ENCODE data around the gene ADAM17. TPM values are rescaled to one million over a fixed set of nuclear protein-coding genes. Genes with fewer than 3 reads are reported as not detected.
"Not testable (repeated sequence)": the region's sequence is repeated elsewhere in the genome, so short reads cannot be mapped to it uniquely, and the experiment has no call there.

The ADAM17 gene
- total RNA-seq, 4 donors from 2014 or later = 26.9 to 39.4 (median 31.3) TPM

DNA sequence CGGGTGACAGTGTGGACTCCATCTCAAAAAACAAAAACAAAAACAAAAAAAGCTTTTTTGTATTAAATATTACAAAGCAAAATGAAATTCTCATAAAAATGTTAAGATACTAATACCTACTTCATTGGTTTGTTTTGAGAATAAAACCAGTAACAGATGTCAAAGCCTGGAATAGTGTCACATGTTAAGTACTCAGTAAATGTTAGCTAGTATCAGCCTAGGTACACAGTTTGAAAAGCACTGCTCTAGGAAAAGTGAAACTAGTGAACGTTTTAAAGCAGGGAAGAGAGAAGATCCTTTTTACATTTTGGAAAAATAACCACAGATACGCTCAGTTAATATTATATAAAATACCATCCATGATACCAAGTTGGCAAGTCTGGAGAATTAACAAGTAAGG, 37.1 kb upstream of the ADAM17 start:
- Histone ChIP-seq H3K27ac (no peak overlapping the region), H3K9me3 (no peaks in the 10 kb centered on the region), H3K4me1 (peaks cover 28 to 30% of the 10 kb centered on the region in 2 donors), H3K4me3 (replicated peaks in 1 of 3) (no peak overlapping the region), H3K36me3 (peaks cover 0 to 3% of the 10 kb centered on the region in 2 donors), H3K27me3 (no peaks in the 10 kb centered on the region)
- intact Hi-C loops (cut with DNase I) = no loop called here
- TF ChIP-seq, protein P1, sequence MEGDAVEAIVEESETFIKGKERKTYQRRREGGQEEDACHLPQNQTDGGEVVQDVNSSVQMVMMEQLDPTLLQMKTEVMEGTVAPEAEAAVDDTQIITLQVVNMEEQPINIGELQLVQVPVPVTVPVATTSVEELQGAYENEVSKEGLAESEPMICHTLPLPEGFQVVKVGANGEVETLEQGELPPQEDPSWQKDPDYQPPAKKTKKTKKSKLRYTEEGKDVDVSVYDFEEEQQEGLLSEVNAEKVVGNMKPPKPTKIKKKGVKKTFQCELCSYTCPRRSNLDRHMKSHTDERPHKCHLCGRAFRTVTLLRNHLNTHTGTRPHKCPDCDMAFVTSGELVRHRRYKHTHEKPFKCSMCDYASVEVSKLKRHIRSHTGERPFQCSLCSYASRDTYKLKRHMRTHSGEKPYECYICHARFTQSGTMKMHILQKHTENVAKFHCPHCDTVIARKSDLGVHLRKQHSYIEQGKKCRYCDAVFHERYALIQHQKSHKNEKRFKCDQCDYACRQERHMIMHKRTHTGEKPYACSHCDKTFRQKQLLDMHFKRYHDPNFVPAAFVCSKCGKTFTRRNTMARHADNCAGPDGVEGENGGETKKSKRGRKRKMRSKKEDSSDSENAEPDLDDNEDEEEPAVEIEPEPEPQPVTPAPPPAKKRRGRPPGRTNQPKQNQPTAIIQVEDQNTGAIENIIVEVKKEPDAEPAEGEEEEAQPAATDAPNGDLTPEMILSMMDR (IDR thresholded peaks at IDR 0.05) = no peak
- TF ChIP-seq POLR2A (IDR thresholded peaks at IDR 0.05) = no peak
- no peak for DNase-seq
- WGBS, 2 donors = 73% methylated on average over 3 of the region's 3 CpGs

GRCh38 chr2:9590641-9591040, 35.0 kb upstream of the ADAM17 start:
- Histone ChIP-seq H3K27ac (no peak overlapping the region), H3K4me3 (replicated peaks in 1 of 3) (no peak overlapping the region), H3K4me1 (peaks cover 24 to 28% of the 10 kb centered on the region in 2 donors), H3K36me3 (peaks cover 4 to 10% of the 10 kb centered on the region in 2 donors), H3K9me3 (no peaks in the 10 kb centered on the region), H3K27me3 (no peaks in the 10 kb centered on the region)
- no peak for DNase-seq
- intact Hi-C loops (cut with DNase I) = no loop called here
- no peak for TF ChIP-seq POLR2A (IDR thresholded peaks at IDR 0.05)
- TF ChIP-seq, protein P1 (IDR thresholded peaks at IDR 0.05) = no peak
- WGBS, 2 donors = 93 to 94% methylated on average over 3 of the region's 3 CpGs

DNA sequence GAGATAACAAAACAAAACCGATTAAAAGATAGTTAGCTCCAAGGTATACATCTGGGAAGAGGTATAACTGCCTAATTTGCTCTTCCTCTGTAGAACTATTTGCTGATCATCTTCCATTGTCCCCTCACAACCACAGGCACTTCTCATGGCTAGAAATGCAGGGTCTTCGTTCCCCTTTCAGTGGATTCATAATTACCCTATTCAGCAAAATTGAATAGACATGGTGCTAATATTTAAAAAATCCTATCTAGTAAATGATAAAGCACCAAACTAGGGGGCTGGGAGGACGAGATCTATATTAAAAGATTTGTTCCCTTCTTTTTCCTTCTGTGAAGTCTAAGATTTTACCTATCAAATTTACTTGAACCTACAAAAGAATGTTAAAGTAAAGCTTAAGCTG, 30.8 kb upstream of the ADAM17 start:
- intact Hi-C loops (cut with DNase I) = no loop called here
- H3K27me3 ChIP-seq = no peaks in the 10 kb centered on the region
- no peak overlapping the region for H3K27ac ChIP-seq
- no peak overlapping the region for H3K4me3 ChIP-seq (replicated peaks in 1 of 3)
- H3K9me3 ChIP-seq = no peaks in the 10 kb centered on the region
- TF ChIP-seq POLR2A (IDR thresholded peaks at IDR 0.05) = no peak
- TF ChIP-seq, protein P1 (IDR thresholded peaks at IDR 0.05) = no peak
- WGBS, 2 donors = 89 to 92% methylated on average over 3 of the region's 3 CpGs
- DNase-seq = no peak
- peaks cover 10 to 26% of the 10 kb centered on the region in 2 donors for H3K36me3 ChIP-seq
- H3K4me1 ChIP-seq = no peaks in the 10 kb centered on the region

DNA sequence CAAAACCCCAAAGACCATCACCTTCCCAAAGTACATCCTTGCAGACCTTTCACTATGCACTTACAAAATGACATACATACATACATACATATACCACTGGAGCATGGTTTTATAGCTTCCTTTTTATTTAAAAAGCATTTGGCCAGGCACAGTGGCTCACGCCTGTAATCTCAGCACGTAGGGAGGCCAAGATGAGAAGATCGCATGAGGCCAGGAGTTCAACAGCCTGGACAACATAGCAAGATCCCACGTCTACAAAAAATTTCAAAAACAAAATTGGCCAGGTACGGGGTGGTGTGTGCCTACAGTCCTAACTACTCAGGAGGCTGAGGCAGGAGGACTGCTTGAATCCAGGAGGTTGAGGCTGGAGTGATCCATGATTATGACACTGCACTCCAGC, 29.9 kb upstream of the ADAM17 start:
- 87 to 97% methylated on average over 5 of the region's 5 CpGs for WGBS, 2 donors
- DNase-seq = no peak
- Histone ChIP-seq H3K9me3 (no peaks in the 10 kb centered on the region), H3K36me3 (peaks cover 10 to 26% of the 10 kb centered on the region in 2 donors), H3K27me3 (no peaks in the 10 kb centered on the region), H3K4me3 (replicated peaks in 1 of 3) (no peak overlapping the region), H3K27ac (no peak overlapping the region), H3K4me1 (no peaks in the 10 kb centered on the region)
- no peak for TF ChIP-seq POLR2A (IDR thresholded peaks at IDR 0.05)
- TF ChIP-seq, protein P1 (IDR thresholded peaks at IDR 0.05) = no peak
- intact Hi-C loops (cut with DNase I) = no loop called here

DNA sequence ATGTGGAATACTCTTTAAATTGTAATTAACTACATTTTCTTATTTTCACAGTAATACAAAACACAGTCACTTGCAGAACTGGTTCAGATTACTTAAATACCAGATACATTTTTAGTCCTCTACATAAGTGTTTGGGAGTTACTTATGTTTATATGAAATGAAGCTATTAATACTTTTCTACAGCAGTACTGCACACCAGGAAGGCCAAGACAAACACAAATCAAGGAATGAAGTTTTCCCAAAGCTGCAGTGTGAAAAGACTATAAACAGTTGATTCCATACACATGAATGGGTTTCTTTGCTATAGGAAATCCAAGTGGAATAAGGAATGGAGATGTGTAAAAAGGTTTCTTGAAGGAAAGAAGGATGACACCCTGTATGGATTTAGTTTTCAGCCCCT, 29.3 kb upstream of the ADAM17 start:
- DNase-seq; H3K27me3 ChIP-seq; H3K4me1 ChIP-seq; H3K9me3 ChIP-seq; intact Hi-C loops (cut with DNase I); H3K27ac ChIP-seq; H3K4me3 ChIP-seq (replicated peaks in 1 of 3): not testable (repeated sequence)
- peaks cover 10 to 26% of the 10 kb centered on the region in 2 donors for H3K36me3 ChIP-seq

- 96 to 98% methylated on average over 5 of the region's 5 CpGs for whole genome bisulfite sequencing, 2 donors
- intact Hi-C loops (cut with DNase I) = no loop called here
- Histone ChIP-seq H3K9me3 (no peaks in the 10 kb centered on the region), H3K27ac (no peak overlapping the region), H3K4me1 (peaks cover 0 to 5% of the 10 kb centered on the region in 2 donors), H3K36me3 (peaks cover 10 to 22% of the 10 kb centered on the region in 2 donors), H3K4me3 (replicated peaks in 1 of 3) (no peak overlapping the region), H3K27me3 (no peaks in the 10 kb centered on the region)
- DNase-seq = no peak
- TF ChIP-seq, protein P1 (IDR thresholded peaks at IDR 0.05) = no peak
- no peak for TF ChIP-seq POLR2A (IDR thresholded peaks at IDR 0.05)
Measured at GRCh38 chr2:9582624-9583023, 27.0 kb upstream of the ADAM17 start.
